A204.1 (cell line): Measurements from ENCODE around the gene LINGO3.
A peak's percentile ranks its signal among the peaks of the same experiment; 100 is the strongest.

Source experiments
- FAIRE-seq: peaks from 2 replicates; lab custom pipeline; 2012; peaks lifted over from hg19 to GRCh38; lab: Jason Lieb, UNC

The LINGO3 gene

GRCh38 chr19:2339644-2340310 lies 31.8 kb upstream of the LINGO3 start:
- no peak for FAIRE-seq

- FAIRE-seq, result no peak
These were observed 31.0 kb upstream of the LINGO3 start for GRCh38 chr19:2338751-2339643.

- no peak for FAIRE-seq
These were observed 30.2 kb upstream of the LINGO3 start for GRCh38 chr19:2338055-2338615.

DNA sequence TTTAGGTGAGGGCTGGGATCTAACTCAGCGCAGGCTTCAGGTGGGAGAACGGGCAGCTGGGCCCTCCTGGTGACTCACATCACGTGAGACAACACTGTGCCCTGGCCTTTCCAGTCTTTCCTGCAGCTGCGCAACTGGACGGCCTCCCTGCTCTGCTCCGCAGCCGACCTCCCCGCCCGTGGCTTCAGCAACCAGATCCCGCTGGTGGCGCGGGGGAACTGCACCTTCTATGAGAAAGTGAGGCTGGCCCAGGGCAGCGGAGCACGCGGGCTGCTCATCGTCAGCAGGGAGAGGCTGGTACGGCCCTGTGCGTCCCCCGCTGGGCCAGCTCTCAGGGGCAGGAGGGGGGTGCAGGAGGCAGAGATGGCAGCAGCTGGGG lies 29.4 kb upstream of the LINGO3 start:
- FAIRE-seq, result no peak

GRCh38 chr19:2336528-2337328 lies 28.8 kb upstream of the LINGO3 start:
- FAIRE-seq, result no peak

DNA sequence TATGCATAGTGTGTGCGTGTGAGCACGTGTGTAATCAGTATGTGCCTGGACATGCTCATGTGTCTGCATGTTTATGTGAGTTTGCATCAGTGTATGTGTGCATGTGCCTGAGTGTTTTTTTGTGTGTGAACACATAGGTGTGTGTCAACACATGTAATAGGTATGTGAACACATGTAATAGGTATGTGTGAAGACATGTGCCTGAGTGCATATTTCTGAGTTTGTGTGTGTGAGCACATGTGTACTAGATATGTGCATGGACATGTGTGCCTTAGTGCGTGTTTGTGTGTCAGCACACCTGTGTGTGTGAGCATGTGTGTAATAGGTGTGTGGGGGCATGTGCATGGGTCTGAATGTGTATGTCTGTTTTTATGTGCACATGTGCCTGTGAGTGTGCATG lies 27.9 kb upstream of the LINGO3 start:
- no peak for FAIRE-seq

- no peak for FAIRE-seq
These were observed 27.3 kb upstream of the LINGO3 start for GRCh38 chr19:2334986-2335846.

DNA sequence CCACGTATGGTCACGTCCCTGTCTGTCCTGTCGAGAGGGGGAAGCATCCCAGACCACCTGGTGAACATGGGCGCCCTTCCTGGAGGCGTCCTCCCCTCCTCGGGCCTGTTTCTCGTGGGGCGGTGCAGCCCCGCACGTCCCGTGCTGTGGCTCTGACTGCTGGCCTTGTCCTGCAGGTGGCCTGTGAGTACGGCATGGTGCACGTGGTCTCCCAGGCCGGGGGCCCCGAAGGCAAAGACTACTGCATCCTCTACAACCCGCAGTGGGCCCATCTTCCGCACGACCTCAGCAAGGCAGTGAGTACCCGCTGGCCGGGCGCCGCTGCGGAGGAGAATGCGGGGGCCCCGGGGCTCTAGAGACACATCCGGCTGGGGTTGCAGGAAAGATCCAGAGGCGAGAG lies 26.5 kb upstream of the LINGO3 start:
- no peak for FAIRE-seq

- FAIRE-seq, result no peak
These were observed 25.9 kb upstream of the LINGO3 start for GRCh38 chr19:2333807-2334211.

DNA sequence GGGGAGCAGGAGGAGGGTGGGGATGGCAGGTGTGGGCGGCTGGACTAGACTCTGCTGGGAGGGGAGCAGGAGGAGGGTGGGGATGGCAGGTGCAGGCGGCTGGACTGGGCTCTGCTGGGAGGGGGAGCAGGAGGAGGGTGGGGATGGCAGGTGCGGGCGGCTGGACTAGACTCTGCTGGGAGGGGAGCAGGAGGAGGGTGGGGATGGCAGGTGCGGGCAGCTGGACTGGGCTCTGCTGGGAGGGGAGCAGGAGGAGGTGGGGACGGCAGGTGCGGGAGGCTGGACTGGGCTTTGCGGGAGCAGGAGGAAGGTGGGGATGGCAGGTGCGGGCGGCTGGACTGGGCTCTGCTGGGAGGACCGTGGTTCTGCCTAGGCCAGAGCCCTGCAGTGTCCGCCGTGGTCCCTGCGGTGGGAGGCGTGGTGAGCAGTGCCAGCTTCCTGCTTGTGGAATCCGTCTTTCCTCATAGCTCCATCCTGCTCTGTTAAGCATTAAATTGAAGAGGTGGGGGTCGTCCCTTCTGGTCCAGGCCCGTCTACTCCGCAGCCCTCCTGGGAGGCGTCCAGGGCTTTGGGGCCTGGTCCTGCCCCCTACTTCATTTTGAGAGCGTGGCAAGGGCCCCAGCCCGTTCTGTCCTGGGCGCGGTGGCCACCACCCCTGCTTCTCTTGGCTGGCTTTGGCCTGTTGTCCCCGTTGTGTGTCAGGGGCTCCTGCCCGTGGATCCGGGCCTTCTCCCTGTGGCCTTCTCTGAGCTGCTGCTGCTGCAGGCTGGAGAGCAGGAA lies 25.3 kb upstream of the LINGO3 start:
- FAIRE-seq, result no peak

DNA sequence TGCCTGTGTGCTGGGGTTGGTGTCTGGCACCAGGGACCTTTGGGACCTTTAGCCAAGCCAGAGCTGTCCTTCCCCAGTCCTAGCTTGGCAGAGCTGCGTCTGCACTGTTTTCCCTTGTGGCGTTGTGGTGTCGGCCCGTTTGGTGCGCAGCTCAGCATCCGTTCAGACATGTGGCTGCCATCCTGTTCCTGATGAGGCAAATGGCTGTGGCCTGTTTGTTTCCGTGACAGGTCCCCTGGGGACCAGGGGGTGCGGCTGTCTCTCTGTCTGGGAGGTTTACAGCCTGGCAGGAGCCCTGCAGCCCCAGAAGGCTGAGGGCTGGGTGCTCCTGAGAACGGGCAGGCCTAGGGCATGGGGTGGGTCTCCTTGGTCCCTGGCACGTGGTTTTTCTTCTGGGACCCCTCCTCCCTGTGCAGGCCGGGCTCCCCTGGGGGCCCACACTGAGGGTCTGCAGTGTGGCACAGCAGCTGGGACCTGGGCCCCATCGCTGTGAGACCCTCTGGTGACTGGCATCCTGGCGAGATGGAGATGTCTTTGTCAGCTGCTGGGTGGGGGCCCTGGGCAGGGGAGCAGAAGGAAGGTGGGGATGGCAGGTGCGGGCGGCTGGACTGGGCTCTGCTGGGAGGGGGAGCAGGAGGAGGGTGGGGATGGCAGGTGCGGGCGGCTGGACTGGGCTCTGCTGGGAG lies 24.5 kb upstream of the LINGO3 start:
- no peak for FAIRE-seq

DNA sequence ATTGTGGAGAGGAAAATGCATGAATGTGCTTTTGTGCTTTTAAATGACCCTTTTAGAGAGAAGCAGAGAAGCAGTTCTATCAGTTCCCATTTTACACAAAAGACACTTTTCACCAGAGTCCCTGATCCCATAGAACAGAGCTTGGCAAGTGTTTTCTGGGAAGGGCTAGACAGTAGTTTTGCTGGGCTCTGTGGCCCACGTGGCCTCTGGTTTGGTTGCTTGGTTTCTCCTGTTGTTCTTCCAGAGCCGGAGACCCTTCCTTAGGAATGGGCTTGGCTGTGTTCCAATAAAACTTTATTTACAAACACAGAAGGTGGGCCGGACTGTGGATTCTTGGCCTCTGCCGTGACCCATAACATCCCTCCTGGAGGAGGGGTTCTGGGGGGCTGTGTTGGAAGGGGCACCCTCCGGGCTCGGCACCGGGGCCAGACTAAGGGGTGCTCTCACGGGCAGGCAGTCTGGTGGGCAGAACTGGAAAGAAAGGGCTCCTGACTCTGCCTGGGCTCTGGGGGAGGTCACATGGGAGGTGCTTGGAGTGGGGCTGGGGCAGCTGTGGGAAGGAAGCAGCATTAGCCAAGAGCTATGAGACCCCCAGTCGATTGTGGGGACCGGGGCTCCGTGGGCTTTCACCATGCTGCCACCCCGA lies 23.8 kb upstream of the LINGO3 start:
- no peak for FAIRE-seq

- no peak for FAIRE-seq
These were observed 22.8 kb upstream of the LINGO3 start for GRCh38 chr19:2330632-2331284.

DNA sequence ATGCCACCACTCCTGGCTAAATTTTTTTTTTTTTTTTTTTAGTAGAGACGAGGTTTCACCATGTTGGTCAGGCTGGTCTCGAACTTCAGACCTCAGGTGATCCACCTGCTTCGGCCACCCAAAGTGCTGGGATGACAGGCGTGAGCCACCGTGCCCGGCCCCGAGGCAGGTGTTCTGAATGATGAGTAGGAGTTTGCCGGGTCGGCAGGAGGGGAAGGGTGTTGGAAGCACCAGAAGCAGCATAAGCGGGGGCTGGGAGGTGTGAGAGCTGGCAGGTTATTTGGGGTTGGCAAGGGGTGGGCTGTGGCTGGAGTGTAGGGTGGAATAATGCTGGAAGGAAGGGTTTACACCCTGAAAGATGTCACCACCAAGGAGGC lies 22.3 kb upstream of the LINGO3 start:
- FAIRE-seq, result no peak

GRCh38 chr19:2329501-2329916 lies 21.6 kb upstream of the LINGO3 start:
- FAIRE-seq, result no peak

DNA sequence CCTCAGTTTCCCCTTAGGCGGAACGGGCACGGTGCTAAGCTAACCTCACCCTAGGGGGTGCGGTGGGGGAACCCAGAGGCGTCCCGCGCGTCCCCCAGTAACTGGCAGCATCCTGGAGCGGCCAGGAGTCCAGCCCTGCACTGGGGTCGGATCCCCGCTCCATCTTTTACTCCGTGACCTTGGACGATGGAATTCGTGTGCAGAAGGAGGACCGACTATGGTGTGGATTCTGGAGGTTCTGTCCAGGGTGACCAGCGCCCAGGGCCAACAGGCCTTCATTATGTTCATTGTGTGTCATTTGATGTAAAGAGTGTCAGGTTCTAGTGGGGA lies 21.2 kb upstream of the LINGO3 start:
- no peak for FAIRE-seq

DNA sequence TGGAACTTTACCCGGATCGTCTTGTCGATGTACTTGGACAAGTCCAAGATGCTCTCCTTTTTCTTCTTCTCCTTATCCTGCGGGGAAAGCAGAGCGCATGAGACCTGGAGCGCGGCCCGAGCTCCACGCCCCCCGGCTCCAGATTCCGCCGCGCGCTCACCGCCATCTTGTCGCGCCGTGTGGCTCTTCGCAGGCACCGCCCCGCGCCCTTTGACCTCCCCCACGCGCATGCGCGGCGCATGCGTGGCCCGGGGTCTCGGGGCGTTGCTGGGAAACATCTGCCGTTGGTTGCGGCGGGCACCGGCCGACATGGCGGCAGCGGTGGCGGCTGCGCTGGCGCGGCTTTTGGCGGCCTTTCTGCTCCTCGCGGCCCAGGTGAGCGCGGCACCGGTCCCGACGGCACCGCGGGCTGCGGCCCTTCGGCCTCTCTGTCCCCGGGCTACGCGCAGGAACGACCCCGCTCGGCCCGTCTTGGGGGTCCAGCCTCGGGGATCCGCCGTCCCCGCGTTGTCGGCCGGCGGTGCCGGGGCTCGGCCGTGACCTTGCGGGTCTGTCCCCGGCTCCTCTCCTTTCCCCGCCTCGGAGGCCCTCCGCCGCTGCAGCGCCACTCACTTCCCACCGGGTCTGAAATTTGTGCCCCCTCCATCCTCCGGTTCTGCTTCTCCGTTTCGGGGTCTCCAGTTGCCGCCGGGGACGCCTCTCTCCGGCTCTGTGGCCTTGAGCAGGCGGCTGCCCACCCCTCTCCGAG lies 20.6 kb upstream of the LINGO3 start, which contains the start of the genes LSM7 and SPPL2B:
Gene LSM7, minus strand, starts transcription at position 186 of the 748 bp plus-strand sequence. Its CDS starts 20 bp downstream, at position 166.
Gene SPPL2B, plus strand, starts transcription at position 284 of the 748 bp plus-strand sequence. Its CDS starts 26 bp downstream, at position 310.
- no peak for FAIRE-seq

- peak; percentile 78 for FAIRE-seq
These were observed 19.9 kb upstream of the LINGO3 start for GRCh38 chr19:2327773-2328400.
